GM12873 (cell line): Measurements from ENCODE around the gene BSG.

Experiments used
- TF ChIP-seq, protein P1 (sequence below): IDR thresholded peaks from 2 replicates; pipeline ENCODE4 v1.5.1; 2012; ENCODE audit warnings: low read depth, mild to moderate bottlenecking, moderate library complexity, low read length, control low read depth; ENCODE audit not compliant: insufficient read depth; ENCODE audit errors: missing control alignments

BSG gene

DNA sequence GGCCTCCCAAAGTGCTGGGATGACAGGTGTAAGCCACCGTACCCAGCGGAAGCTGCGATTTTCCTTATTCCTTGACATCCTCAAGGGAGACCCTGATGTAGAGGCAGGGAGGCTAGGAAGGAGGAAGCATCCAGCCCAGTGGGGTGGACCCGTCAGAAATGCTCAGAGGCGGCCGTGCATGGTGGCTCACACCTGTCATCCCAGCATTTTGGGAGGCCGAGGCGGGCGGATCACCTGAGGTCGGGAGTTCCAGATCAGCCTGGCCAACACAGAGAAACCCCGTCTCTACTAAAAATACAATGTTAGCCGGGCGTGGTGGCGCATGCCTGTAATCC is 17.0 kb upstream of the BSG start:
- TF ChIP-seq, protein P1, sequence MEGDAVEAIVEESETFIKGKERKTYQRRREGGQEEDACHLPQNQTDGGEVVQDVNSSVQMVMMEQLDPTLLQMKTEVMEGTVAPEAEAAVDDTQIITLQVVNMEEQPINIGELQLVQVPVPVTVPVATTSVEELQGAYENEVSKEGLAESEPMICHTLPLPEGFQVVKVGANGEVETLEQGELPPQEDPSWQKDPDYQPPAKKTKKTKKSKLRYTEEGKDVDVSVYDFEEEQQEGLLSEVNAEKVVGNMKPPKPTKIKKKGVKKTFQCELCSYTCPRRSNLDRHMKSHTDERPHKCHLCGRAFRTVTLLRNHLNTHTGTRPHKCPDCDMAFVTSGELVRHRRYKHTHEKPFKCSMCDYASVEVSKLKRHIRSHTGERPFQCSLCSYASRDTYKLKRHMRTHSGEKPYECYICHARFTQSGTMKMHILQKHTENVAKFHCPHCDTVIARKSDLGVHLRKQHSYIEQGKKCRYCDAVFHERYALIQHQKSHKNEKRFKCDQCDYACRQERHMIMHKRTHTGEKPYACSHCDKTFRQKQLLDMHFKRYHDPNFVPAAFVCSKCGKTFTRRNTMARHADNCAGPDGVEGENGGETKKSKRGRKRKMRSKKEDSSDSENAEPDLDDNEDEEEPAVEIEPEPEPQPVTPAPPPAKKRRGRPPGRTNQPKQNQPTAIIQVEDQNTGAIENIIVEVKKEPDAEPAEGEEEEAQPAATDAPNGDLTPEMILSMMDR, result no peak

DNA sequence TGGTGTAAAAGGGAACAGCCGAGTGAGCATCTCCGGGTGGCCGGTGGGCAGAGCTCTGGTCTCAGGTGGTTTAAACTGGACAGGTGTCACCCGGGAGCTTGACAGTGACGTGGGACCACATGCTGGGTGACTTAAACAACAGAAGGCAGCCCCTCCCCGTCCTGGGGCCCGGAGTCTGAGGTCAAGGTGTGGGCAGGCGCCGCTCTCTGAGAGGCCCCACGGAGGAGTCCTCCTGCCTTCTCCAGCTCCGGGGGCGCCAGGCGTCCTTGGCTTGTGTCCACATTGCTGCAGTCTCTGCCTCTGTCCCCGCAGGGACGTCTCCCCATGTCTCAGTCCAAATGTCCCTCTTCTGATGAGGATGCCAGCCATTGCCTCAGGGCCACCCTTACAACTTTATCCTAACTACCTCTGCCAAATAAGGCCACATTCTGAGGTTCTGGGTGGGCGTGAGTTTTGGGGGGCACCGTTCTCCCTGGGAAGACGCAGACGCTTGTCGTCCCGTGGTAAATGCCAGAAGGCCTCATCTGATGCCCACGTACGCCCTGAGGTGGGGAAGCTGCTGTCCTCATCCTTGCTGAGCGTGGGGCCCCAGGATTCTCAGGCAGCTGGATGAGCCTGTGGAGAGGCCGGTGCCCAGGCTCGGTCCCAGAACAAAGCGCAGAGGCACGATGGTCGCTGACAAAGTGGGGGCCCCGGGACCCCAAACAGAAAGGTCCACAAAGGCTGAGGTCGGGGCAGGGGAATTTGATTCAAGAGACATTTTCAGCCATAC is 15.6 kb upstream of the BSG start:
- TF ChIP-seq, protein P1, result no peak

DNA sequence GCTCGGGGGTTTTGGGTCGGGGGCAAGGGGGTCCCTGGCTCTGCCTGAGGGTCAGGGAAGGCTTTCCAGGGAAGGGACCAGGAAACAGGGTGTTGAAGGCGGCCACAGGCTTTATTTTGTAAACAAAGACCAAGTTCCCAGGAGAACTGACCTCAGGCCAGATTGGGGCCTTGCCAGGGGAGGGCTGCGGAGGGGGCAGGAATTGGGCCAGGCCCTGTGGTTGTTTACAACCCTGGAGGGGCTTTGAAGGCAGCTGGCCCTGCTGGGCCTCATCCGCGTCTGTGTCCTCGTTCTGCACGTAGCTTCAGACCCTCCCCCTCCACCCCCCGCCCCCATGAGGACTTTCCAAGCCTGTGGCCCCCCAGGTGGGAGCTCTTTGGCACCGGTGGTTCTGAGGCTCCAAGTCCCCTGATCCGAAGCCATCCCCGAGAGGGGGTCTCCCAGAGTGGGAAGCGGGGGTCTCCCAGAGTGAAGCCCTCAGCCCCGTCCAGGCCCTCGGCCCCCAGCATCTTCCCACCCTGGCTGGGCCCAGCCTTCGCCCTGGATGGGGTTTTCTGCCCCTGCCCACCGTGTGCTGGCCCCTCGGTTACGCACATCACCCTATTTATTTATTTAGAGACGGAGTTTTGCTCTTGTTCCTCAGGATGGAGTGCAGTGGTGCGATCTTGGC is 13.5 kb upstream of the BSG start:
- TF ChIP-seq, protein P1, result no peak

DNA sequence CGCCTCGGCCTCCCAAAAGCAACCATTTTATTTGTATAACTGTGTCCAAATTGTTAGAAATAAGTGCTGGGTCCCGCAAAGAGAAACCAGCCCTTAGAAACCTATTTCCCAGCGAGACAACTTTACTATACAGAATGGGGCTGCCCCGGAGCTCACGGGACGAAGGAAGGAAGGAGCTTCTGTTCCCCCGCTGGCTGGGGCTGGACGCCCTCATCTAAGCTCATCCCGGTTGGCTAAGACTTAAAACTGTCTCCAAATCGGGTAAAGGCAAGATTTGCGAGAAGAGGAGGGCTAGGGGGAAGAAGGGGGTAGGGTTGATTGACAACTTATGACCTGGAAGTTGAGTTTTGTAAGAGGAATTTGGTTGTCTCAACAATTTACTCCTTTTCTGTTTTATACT is 12.3 kb upstream of the BSG start:
- TF ChIP-seq, protein P1, result no peak

DNA sequence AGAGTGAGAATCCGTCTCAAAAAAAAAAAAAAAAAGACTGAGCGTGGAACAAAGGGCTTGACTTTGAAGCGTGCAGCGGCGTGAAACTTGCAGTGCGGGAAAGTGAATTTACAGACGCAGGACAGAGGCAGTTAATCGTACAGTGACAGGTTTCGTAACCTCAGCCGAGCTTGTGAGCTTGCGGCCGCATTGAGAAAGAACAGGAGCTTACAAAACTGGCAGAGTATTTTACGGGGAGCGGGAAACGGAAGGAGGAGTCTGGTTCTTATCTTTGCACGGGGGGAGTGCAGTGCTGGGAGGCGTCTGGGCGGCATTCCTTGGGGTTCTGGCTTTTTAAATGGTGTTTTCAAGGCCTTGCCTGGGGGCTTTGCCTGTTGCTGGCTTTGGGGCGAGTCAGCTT is 6.0 kb upstream of the BSG start:
- TF ChIP-seq, protein P1, result no peak

DNA sequence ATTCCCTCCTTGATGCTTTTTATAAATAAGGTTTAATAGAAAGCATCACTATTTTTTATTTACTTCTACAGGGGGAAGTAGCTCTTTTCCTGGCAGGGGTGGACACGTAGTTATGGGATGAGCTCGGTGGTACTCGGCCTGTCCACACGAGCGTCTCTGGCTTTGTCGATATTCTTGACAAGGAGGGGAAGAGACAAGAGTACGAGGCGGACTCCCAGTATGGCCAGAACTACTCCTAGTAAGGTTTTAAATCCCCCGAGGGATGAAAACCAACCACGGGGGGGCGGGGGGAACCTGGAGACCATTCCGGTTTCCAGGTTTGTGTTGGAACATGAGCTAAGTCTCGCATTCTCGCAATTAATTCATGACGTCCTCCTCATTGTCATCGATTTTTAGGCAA is 5.6 kb upstream of the BSG start:
- TF ChIP-seq, protein P1, result no peak

DNA sequence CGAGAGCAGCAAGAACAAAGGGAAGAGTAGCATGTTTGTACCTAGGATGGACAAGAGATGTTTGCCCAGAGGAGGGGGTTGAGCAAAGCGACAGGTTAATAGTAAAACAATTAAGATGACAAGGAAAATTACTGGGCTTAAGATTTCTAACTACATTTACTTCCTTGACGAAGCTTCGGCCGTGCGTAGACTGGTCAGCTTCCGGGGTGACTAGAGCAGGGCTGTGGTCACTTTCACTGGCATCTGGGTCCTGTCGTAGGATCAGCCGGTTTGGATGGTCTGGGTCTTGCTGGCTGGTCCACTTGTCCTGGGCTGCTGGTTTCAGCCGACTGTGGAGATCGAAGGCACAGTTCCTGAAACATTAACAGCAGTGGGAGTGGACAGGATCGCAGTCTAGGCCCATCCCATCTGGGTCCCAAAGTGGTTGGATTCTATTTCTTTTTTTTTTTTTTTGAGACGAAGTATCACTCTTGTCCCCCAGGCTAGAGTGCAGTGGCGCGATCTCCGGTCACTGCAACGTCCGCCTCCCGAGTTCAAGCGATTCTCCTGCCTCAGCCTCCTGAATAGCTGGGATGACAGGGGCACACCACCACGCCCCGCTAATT is 5.0 kb upstream of the BSG start:
- TF ChIP-seq, protein P1, result no peak
